Ascending aorta (tissue), 2 donors: ENCODE data around the gene DMD. TPM values are rescaled to one million over a fixed set of nuclear protein-coding genes. Genes with fewer than 3 reads are reported as not detected.
A peak's percentile ranks its signal among the peaks of the same experiment; 100 is the strongest.

Experiments
- DNase-seq, 2 donors: peaks; one replicate each; pipeline ENCODE4 v3.0.0-alpha.2; 2019; ENCODE audit warnings: low spot score in 2 of 2
- H3K27ac ChIP-seq, 2 donors: fragments of 200-600 bp; sonication (generic); one replicate each; pipeline ENCODE4 v1.5.1; 2016 to 2017; ENCODE audit warnings: mild to moderate bottlenecking in 1 of 2
- H3K27me3 ChIP-seq: fragments of 200-600 bp; sonication (generic); one replicate; pipeline ENCODE4 v1.5.1; 2017
- H3K36me3 ChIP-seq, 2 donors: fragments of 200-600 bp; sonication (generic); one replicate each; pipeline ENCODE4 v1.5.1; 2016
- H3K4me1 ChIP-seq, 2 donors: fragments of 200-600 bp; sonication (generic); one replicate each; pipeline ENCODE4 v1.5.1; 2016 to 2017; ENCODE audit warnings: mild to moderate bottlenecking in 1 of 2
- H3K4me3 ChIP-seq, 2 donors: fragments of 200-600 bp; sonication (generic); one replicate each; pipeline ENCODE4 v1.5.1; 2016 to 2017; ENCODE audit warnings: mild to moderate bottlenecking in 1 of 2
- H3K9me3 ChIP-seq, 2 donors: fragments of 200-600 bp; sonication (generic); one replicate each; pipeline ENCODE4 v1.5.1; 2016
- CTCF ChIP-seq, 3 experiments: fragments of 200-600 bp in 2 of 3; fragments of 450-650 bp in 1 of 3; sonication (generic) in 2 of 3; IDR thresholded peaks; one replicate each; pipeline ENCODE4 v1.5.1; 2016 to 2019; ENCODE audit warnings: antibody characterized with exemption in 3 of 3, mild to moderate bottlenecking in 1 of 3, moderate library complexity in 1 of 3
- intact Hi-C: fragments of 100-400 bp; cut with DNase I; formaldehyde crosslinking; loops from one replicate; pipeline ENCODE4 v1.15.1; 2023
- total RNA-seq: library from RNA; depleted of rRNA; stranded (reverse); fragments of >200 nt; gene quantifications from one replicate; pipeline ENCODE4 v1.1.0, GENCODE V29; 2016

The DMD gene
- total RNA-seq, 1 donor from 2014 or later = 40.0 TPM

GRCh38 chrX:33045882-33046281 lies 165.5 kb downstream of the DMD start:
- Histone ChIP-seq H3K9me3 (no peaks in the 10 kb centered on the region), H3K4me3 (no peak overlapping the region), H3K27me3 (no peaks in the 10 kb centered on the region), H3K36me3 (no peaks in the 10 kb centered on the region), H3K27ac (no peak overlapping the region), H3K4me1 (no peaks in the 10 kb centered on the region)
- intact Hi-C loops = no loop called here
- no peak for DNase-seq
- no peak for TF ChIP-seq CTCF (IDR thresholded peaks at IDR 0.05)

- Histone ChIP-seq H3K9me3 (no peaks in the 10 kb centered on the region), H3K4me1 (no peaks in the 10 kb centered on the region), H3K4me3 (no peak overlapping the region), H3K27me3 (no peaks in the 10 kb centered on the region), H3K36me3 (no peaks in the 10 kb centered on the region), H3K27ac (no peak overlapping the region)
- no peak for TF ChIP-seq CTCF (IDR thresholded peaks at IDR 0.05)
- DNase-seq = no peak
- intact Hi-C loops = no loop called here
Observed at GRCh38 chrX:33045245-33045644, 166.1 kb downstream of the DMD start.

GRCh38 chrX:33041141-33041540 lies 170.2 kb downstream of the DMD start:
- H3K27ac ChIP-seq = no peak overlapping the region
- DNase-seq = no peak
- H3K9me3 ChIP-seq = no peaks in the 10 kb centered on the region
- H3K36me3 ChIP-seq = no peaks in the 10 kb centered on the region
- intact Hi-C loops = no loop called here
- no peak for TF ChIP-seq CTCF (IDR thresholded peaks at IDR 0.05)
- no peaks in the 10 kb centered on the region for H3K4me1 ChIP-seq
- H3K4me3 ChIP-seq = no peak overlapping the region
- H3K27me3 ChIP-seq = no peaks in the 10 kb centered on the region

- TF ChIP-seq CTCF (IDR thresholded peaks at IDR 0.05) = no peak
- no peaks in the 10 kb centered on the region for H3K9me3 ChIP-seq
- H3K4me3 ChIP-seq = peak overlapping the region in 1 of 2 donors; percentile 37
- intact Hi-C loops = loop anchor here (10.0 kb wide), 1 partner anchor 172 kb away; no protein-coding TSS in a partner anchor
- H3K36me3 ChIP-seq = no peaks in the 10 kb centered on the region
- no peaks in the 10 kb centered on the region for H3K27me3 ChIP-seq
- DNase-seq = no peak
- H3K27ac ChIP-seq = peak overlapping the region; percentile 73 to 82
- H3K4me1 ChIP-seq = peaks cover 0 to 3% of the 10 kb centered on the region in 2 donors
Observed at GRCh38 chrX:33032700-33033099, 178.6 kb downstream of the DMD start.

GRCh38 chrX:33014949-33015348 lies 196.4 kb downstream of the DMD start:
- DNase-seq = no peak
- no peak for TF ChIP-seq CTCF (IDR thresholded peaks at IDR 0.05)
- Histone ChIP-seq H3K4me3 (no peak overlapping the region), H3K9me3 (no peaks in the 10 kb centered on the region), H3K36me3 (no peaks in the 10 kb centered on the region), H3K27ac (no peak overlapping the region), H3K27me3 (no peaks in the 10 kb centered on the region), H3K4me1 (no peaks in the 10 kb centered on the region)
- intact Hi-C loops = no loop called here

GRCh38 chrX:33014086-33014485 lies 197.3 kb downstream of the DMD start:
- Histone ChIP-seq H3K4me1 (no peaks in the 10 kb centered on the region), H3K27me3 (no peaks in the 10 kb centered on the region), H3K4me3 (no peak overlapping the region), H3K9me3 (no peaks in the 10 kb centered on the region), H3K36me3 (no peaks in the 10 kb centered on the region), H3K27ac (no peak overlapping the region)
- DNase-seq = no peak
- TF ChIP-seq CTCF (IDR thresholded peaks at IDR 0.05) = no peak
- intact Hi-C loops = no loop called here
